ENCODE measurements around the gene FOXP1.

- TF ChIP-seq CTCF (IDR thresholded peaks at IDR 0.05) (no peak), POLR2A (IDR thresholded peaks at IDR 0.05) (no peak)
Observed at GRCh38 chr3:71310980-71311660, 272.4 kb downstream of the FOXP1 start.
